ENCODE results near the gene TCF4. TPM values are rescaled to one million over a fixed set of nuclear protein-coding genes. Genes with fewer than 3 reads are reported as not detected.

Gene TCF4
- total RNA-seq, 1 donor = 84.6 TPM

DNA sequence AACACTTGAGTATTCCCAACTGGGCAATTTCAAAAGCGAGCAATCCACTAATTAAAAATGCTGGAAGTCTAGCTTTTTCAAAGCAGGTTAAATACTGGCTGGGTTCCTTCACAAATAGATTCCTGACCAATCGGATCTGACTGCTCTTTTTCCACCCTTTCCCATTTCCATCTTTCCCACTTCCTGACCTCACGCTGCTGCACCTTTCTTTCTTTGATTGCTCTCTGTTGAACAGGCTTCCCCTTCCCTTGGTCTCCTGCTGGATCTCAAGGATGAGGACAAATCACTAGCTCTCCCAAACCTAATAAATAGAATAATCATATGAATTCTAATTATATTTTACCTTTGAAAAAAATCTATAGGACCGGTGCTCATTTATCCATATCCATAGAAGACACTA is 121.2 kb downstream of the TCF4 start:
- H3K4me3 ChIP-seq (ENCODE audit: low read depth, low read length) = no peak overlapping the region
- TF ChIP-seq, protein P1, sequence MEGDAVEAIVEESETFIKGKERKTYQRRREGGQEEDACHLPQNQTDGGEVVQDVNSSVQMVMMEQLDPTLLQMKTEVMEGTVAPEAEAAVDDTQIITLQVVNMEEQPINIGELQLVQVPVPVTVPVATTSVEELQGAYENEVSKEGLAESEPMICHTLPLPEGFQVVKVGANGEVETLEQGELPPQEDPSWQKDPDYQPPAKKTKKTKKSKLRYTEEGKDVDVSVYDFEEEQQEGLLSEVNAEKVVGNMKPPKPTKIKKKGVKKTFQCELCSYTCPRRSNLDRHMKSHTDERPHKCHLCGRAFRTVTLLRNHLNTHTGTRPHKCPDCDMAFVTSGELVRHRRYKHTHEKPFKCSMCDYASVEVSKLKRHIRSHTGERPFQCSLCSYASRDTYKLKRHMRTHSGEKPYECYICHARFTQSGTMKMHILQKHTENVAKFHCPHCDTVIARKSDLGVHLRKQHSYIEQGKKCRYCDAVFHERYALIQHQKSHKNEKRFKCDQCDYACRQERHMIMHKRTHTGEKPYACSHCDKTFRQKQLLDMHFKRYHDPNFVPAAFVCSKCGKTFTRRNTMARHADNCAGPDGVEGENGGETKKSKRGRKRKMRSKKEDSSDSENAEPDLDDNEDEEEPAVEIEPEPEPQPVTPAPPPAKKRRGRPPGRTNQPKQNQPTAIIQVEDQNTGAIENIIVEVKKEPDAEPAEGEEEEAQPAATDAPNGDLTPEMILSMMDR (IDR thresholded peaks at IDR 0.05; ENCODE audit: insufficient read depth, low read depth, low read length) = no peak
- DNase-seq (ENCODE audit: low read depth) = no peak

DNA sequence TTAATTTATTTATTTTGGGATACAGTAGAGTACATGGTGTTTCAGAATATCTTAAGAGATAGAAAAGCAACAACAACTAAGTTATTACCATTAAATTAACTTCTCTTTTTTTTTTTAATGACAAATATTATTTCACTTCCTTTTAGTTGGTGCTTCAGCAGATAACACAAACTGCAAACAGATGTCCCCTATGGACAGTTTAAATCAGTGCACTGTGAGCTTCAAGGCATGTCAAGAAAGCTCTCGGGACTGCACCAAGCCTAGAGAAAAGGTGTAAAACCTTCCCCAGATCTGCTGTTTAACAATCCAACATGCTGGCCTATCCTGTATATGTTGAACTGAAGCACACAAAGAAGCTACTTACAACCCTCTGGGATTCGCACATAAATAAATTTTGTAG is 122.7 kb downstream of the TCF4 start:
- no peak overlapping the region for H3K4me3 ChIP-seq (ENCODE audit: low read depth, low read length)
- no peak for DNase-seq (ENCODE audit: low read depth)
- TF ChIP-seq, protein P1 (IDR thresholded peaks at IDR 0.05; ENCODE audit: insufficient read depth, low read depth, low read length) = no peak

- TF ChIP-seq, protein P1 (IDR thresholded peaks at IDR 0.05; ENCODE audit: insufficient read depth, low read depth, low read length) = no peak
- DNase-seq (ENCODE audit: low read depth) = no peak
- H3K4me3 ChIP-seq (ENCODE audit: low read depth, low read length) = no peak overlapping the region
Measured at GRCh38 chr18:55464581-55464980, 123.4 kb downstream of the TCF4 start.

GRCh38 chr18:55462652-55463051 is 125.3 kb downstream of the TCF4 start:
- no peak overlapping the region for H3K4me3 ChIP-seq (ENCODE audit: low read depth, low read length)
- DNase-seq (ENCODE audit: low read depth) = no peak
- TF ChIP-seq, protein P1 (IDR thresholded peaks at IDR 0.05; ENCODE audit: insufficient read depth, low read depth, low read length) = no peak

DNA sequence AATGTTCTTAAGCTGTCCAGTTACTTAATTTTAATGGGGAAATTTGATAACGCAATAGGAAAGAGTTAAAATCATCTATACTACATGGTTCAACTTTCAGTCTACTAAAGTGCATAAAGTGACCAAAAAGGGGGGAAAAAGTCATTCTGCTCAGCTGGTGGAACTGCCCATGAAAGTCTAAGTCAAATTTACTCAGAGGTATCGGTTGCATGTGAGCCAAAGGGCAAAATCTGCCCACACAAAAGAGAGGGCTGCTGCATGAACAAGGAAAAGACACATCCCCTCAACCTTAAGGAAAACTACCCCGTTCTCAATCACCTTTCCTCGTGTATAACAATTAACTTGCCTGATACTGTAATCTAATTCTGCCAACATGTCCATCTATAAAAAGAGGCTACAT is 126.1 kb downstream of the TCF4 start:
- TF ChIP-seq, protein P1 (IDR thresholded peaks at IDR 0.05; ENCODE audit: insufficient read depth, low read depth, low read length) = no peak
- no peak for DNase-seq (ENCODE audit: low read depth)
- no peak overlapping the region for H3K4me3 ChIP-seq (ENCODE audit: low read depth, low read length)

DNA sequence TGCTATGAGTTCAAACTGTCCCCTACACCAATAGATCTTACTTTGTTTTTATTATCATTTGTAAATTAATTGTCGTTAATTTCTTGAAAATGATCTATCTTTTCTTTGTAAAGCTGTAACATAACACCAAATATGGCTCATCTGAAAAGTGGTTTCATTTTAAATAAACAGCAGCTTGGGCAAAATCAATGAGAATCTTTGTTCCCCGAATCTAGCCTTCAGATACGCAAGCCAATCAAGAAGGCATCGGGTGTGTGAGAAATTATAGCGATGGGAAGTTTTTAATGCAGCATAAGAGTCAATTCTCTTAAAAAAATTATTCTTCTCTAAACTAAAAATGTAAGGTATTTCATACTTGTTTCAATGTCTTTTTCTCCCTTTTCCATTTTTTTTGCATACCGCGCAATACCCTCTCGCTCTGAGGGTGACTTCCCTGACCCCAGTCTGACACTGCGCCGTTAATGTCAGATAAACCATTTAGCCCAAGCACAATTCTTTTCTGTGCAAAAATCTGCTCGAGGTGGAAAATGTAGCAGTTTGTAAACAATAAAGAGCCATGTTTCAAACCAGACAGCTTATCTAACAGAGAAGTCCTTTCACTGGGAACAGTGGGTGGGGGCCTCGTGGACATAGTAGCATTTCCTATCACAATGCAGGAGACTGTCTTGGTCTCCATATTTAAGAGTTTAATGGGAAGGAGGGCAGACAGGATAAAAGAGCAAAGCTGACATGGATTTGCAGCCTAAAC is 129.4 kb downstream of the TCF4 start:
- H3K4me3 ChIP-seq (ENCODE audit: low read depth, low read length) = no peak overlapping the region
- no peak for DNase-seq (ENCODE audit: low read depth)
- TF ChIP-seq, protein P1 (IDR thresholded peaks at IDR 0.05; ENCODE audit: insufficient read depth, low read depth, low read length) = no peak

- TF ChIP-seq, protein P1 (IDR thresholded peaks at IDR 0.05; ENCODE audit: insufficient read depth, low read depth, low read length) = no peak
- DNase-seq (ENCODE audit: low read depth) = no peak
- H3K4me3 ChIP-seq (ENCODE audit: low read depth, low read length) = no peak overlapping the region
Measured at GRCh38 chr18:55457028-55457427, 131.0 kb downstream of the TCF4 start.
